ENCODE measurements around the gene FAM222A.

Gene FAM222A

DNA sequence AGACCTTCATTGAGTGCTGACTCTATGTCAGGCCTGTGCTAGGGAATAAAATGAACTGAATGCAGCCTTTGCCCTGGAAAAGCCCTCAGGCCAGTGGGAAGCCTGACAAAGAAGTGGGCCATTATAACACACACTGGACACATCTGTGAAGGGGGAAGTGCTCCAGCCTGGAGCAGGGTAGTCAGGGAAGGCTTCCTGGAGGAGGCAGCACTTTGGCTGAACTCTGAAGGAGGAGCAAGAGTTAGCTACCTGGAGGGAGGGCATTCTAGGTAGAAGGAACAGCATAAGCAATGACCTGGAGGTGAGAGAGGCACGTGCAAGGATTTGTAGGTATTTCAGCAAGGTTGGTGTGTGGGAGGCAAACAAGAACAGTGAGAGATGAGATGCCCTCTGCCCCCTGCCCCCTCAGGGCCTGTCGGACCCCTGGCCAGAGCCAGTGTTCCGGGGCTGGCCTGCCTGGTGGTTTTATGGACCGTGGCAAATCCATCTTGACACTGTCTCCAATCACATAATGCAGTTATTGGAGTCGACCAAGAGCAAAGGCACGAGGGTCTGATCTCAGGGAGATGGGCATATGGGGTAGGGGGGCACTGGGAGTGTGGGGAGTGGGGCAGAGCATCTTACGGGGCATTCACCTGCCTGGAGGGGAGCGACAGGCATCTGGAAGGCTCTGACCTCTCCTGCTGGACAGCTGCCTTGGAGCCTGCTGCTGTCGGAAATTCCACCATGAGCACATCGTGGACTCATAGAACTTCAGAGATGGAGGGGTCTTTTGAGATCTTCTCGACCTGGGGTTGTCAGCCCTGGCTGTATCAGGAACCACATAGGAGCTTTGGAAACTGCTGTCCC, 2.7 kb upstream of the FAM222A start:
- DNase-seq (ENCODE audit: low spot score), result no peak

- DNase-seq (ENCODE audit: low spot score), result no peak
Measured at GRCh38 chr12:109711596-109712461, 1.8 kb upstream of the FAM222A start.

- peak; percentile 38 for DNase-seq (ENCODE audit: low spot score)
Measured at GRCh38 chr12:109714141-109714912, 702 bp downstream of the FAM222A start.

DNA sequence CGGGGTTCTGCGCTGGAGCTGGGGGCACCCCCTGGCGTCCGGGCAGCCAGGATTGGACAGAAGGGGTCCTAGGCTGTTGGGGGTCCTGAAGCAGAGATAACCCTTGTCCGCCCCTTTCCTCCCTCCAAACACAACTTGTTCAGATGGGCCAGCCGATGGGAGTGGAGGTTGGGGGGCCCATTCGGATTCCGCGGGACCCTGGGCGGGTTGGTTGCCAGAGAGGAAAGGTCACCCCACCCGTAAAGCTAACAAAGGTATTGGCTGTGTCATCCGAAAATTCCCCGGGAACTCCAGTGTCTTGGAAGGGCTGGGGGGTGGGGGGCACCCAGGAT, 1.3 kb downstream of the FAM222A start:
- no peak for DNase-seq (ENCODE audit: low spot score)

GRCh38 chr12:109715310-109716091, 1.9 kb downstream of the FAM222A start:
- DNase-seq (ENCODE audit: low spot score), result no peak

DNA sequence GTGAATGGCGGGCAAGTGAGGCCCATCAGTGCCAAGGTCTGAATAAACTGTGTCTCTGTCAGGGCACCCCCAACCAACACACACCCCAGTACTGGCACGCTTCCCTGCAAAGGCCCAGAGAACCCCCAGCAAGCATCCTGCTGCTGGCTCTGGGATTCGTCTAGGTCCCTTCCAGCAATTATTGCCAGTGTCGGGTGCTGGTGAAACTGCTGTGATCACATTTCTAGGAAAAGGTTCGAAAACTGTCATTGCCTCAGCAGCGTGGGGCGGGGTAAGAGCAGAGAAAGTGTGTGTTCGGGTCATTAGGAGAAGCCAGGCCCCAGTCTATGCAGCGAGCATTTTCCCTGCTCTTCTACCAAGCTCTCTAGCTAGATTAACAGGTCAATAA, 2.5 kb downstream of the FAM222A start:
- no peak for DNase-seq (ENCODE audit: low spot score)

DNA sequence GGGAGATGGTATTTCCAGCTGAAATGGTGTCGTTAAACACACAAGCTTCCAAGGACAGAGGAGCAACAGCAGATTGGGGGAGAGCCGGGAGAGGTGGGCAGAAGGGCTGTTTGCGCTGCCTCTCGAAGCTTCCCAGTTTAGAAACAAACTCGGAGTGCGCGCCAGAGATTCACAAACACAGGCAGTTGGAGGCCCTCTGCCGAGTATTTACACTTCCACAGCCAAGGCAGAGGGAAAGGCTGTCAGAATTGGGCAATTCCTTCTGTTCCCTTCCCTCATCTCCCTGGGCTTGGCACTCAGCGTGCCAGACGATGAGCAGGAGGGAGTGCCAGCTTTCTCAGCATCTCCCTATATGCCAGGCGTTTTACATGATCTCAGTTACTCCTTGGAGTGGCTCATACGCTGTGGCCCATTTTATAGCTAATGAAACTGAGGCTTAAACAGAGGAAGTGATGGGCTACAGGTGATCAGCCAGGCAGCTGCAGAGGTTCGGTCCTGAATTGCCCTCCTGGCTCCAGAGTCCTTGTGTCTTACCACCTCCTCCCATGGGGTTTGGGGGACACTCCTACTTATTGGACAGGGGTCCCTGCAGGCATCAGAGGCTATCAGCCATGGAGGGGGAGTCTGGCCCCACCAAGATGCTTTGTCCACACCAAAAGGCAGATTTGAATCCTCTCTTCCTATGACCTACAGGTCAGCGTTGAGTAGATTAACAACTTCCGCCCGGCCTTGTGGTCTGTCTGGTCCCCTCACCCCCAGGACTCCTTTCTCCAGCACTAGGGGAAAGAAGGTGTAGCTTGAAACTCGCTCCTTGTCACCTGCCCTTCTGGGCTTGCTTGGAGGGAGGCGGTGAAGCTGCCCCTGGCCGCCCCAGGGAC, 3.1 kb downstream of the FAM222A start:
- DNase-seq (ENCODE audit: low spot score), result no peak

- no peak for DNase-seq (ENCODE audit: low spot score)
Measured at GRCh38 chr12:109717390-109718357, 4.0 kb downstream of the FAM222A start.

- DNase-seq (ENCODE audit: low spot score), result no peak
Measured at GRCh38 chr12:109718390-109718789, 4.8 kb downstream of the FAM222A start.

- DNase-seq (ENCODE audit: low spot score), result no peak
Measured at GRCh38 chr12:109719123-109720022, 5.7 kb downstream of the FAM222A start.

DNA sequence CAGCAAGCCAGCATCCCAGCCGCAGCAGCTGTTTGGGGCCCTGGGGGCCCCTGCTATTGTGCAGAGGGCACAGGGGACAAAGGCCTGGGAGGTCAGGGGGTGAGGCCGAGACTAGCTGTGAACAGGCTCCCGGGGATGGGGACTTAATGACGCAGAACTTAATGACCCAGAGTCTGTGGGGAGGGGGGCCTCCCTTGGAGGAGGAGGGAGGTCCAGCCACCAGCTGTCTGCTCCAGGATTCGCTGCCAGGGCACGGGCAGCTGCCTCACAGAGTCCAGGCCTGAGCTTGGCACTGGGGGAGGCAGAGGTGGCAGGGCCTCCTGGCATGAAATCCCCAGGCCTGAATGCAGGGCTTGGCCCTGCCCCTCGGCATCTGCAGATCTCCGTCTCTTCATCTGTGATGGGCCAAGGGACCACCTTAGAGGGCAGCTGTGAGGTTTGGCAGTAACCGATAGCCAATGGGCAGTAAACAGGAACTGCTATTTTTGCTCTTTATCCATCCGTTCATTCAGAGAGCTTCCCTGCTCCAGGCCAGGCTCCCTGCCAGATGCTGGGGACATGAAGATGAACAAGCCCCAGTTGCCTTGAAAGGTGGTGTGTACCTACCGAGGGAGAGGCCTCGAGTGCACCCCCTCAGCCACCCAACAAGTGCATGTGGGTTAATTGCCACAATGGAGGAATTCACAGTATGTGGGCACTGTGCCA, 6.7 kb downstream of the FAM222A start:
- no peak for DNase-seq (ENCODE audit: low spot score)

DNA sequence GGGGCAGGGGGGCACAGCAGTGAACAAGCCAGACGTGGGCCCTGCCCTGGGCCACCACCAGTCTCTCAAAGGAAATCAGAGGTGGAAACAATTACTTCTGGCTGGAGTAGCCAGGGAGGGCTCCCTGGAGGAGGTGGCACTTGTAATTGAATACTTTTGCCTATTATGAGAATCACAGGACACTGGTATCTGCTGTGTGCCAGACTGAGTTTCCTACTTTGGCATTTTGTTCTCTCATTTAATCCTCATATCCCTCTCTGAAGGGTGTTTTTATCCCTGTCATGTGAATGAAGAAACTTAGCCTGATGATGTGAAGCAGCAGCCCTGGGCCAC, 7.2 kb downstream of the FAM222A start:
- no peak for DNase-seq (ENCODE audit: low spot score)

DNA sequence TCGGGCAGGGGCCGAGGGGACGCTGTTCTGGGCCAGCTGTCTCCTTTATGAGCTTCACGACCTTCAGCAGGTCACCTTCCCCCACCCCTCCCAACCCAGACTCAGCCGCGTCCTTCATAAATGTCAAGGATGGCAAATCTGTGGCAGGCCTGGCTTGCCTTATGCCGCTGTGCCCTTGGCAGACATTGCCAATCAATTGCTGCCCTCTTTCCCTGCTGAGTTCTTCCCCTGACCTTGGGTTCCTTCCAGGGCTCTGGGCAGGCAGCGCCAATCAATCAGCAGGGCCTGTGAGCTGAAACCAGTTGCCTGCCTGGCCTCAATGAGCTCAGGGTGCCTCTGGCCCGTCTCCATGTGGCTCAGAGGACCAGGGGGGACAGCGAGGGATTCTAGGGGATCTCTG, 7.7 kb downstream of the FAM222A start:
- no peak for DNase-seq (ENCODE audit: low spot score)

DNA sequence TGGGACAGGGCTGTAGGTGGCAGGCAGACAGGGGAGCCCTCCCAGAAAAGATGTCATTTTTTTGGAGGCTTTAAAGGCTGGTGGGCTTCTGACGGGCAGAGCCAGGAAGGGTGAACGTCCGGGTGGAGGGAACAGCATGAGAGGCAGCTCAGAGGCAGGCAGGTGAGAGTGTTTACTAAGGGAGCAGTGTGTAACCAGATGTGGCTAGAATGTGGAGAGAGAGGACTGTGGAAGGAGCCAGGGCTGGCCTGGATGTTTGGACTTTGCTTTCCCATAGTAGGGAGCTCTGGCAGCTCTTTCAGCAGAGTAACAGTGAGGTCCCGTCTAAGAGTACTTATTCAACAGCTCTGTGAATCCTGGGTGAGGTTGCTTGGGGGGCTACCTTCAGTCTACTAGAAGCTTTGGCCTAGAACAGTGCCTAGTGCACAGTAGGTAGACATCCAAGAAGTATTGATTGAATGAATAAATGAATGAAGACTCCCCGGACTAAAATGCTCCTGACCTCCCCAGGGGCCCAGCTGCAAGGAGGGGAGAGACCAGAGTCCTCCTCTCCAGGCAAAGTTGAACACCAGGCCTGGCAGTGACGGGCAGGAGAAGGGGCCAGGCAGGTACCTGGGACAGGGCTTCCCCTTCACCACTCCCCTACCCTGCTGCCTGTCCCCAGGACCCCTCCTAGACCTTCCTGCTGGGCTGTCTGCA, 8.5 kb downstream of the FAM222A start:
- no peak for DNase-seq (ENCODE audit: low spot score)

GRCh38 chr12:109722721-109723094, 9.1 kb downstream of the FAM222A start:
- no peak for DNase-seq (ENCODE audit: low spot score)

DNA sequence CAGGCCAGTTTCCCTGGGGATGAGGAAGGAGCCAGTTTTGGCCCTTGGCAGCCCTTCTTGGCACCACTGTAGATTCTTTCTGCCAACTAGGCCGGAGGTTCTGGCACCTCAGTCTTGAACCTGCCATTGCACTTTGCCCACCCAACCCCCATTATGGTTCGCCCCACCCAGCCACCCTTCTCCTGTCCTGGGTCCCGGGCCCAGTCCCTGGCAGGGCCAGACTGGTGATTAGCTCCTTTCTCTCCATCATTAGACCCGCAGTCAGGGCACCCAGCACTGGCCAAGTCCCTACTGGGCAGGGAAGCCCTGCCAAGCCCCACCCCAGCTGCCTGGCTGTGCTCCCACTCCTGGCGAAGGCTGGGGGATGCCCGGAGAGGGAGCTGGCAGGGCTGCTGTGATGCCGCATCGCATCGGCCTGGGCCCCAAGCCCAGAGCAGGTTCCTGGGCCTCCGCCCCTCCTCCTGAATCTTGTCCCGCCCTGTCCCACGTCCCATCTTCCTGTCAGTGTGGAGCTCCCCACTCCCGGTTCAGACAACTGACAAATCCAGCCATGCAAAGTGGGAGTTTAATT, 9.8 kb downstream of the FAM222A start:
- DNase-seq (ENCODE audit: low spot score), result no peak

DNA sequence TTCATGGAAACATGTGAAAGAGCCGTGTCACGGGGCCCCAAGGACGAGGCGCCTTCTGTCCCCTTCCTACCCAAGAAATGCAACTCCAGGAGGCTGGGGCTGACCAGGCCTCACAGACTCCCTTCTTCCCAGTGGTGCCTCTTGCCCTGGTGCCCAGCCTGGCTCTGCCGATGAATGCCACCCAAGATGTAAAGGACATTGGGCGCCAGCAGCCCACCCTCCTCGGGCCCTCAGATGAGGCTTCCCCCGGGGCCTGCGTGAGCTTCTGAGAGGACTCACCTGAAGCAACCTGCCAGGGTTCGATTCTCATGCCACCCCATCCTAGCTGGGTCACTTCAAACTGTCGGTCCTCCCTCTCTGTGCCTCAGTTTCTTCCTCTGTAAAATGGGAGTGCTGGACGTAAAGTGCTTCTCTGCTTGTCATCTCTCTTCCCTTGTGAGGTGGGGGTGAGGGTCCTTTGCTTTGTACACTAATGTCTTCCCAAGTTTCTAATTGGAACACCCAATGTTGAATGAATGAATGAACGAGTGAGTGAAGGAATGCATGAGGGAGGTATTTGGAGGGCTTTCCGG, 10.8 kb downstream of the FAM222A start:
- no peak for DNase-seq (ENCODE audit: low spot score)
